Measurements from ENCODE around the gene ANO9. TPM values are rescaled to one million over a fixed set of nuclear protein-coding genes. Genes with fewer than 3 reads are reported as not detected.
A peak's percentile ranks its signal among the peaks of the same experiment; 100 is the strongest.

The ANO9 gene
- total RNA-seq, 2 donors from 2014 or later: 0.57 to 0.93 TPM

DNA sequence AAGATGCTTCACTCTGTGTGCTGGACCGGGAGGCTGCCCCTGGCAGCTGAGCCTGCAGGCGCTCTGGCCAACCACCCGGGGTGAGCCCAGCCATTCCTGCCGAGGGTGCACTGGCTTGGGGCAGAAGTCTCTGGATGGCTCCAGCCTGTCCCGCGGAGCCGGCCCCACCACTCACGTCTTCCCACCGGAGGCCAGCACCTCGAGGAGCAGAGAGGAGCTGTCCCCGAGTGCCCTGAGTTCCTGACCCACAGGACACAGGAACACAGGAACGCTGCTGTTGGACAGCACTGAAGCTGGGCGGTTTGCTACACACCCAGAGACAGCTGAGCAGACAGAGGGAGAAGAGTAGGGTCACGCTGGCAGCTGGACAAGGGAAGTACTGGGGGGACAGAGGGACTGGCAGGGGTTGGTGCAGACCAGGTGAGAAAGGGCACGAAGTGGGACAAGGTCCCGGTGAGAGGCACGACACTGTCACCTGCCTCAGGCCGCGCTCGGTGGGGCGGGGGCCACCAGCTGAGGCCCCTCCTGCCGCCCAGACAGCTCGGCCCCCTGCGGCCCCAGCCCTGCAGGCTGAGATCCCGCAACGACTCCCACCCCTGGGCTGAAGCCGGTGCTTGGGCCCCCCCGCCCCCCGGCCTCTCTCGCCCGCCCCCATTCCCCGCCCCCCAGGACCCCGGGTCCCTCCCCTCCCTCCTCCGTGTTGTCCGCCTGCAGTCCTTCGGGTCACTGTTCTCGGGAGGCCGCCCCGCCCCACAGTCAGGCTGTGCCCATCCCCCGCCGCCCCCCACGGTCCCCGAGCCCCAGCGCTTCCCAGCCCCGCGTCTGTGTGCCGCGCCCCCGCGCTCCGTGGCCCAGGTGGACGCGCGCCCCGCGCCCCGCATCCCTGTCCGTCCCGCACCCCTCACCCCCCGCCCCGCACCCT is 73.1 kb downstream of the ANO9 start:
- intact Hi-C loops (cut with DNase I): loop anchor here in 1 of 2 donors (10.0 kb wide), 1 partner anchor 164 kb away; the partner anchor contains the start of genes BET1L and RIC8A
- DNase-seq (ENCODE audit: low spot score): peak; percentile 80

DNA sequence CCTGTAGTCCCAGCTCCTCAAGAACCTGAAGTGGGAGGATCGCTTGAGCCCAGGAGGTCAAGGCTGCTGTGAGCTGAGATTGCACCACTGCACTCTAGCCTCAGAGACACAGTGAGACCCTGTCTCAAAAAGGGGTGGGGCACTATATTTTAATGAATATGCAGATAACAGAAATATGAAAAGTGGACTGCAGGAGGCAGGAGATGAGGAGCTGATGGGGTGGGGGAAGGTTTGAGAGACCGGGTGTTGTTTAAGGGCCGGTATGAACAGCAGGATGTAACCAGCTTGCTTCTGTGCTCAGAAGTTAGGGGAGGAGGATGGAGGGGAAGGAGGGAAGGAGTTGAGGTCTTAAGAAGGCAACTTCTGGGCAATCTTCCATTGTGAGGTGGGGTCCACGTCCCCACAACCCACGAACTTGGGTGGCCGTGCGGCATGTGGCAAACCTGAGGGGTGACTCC is 73.8 kb downstream of the ANO9 start:
- intact Hi-C loops (cut with DNase I): loop anchor here in 1 of 2 donors (10.0 kb wide), 1 partner anchor 163 kb away; the partner anchor contains the start of genes BET1L and RIC8A
- DNase-seq (ENCODE audit: low spot score): peak; percentile 20

Other genes with a start within 250 kb of the ANO9 start
- gene SCGB1C1, start 248.9 kb downstream of the ANO9 start, total RNA-seq: not detected
- gene BET1L, start 234.6 kb downstream of the ANO9 start, total RNA-seq: 10 to 100 TPM; 37.5 to 39.1 TPM
- 10 to 100 TPM; 73.8 to 87.5 TPM for gene RIC8A, start 234.3 kb downstream of the ANO9 start, total RNA-seq
- 10 to 100 TPM in 1 of 2 donors, 1 to 10 TPM in 1; 9.1 to 13.3 TPM for gene SIRT3, start 205.7 kb downstream of the ANO9 start, total RNA-seq
- 10 to 100 TPM; 83.2 to 89.6 TPM for gene PSMD13, start 205.0 kb downstream of the ANO9 start, total RNA-seq
- gene NLRP6, start 163.6 kb downstream of the ANO9 start, total RNA-seq: under 1 TPM; 0.38 to 0.42 TPM
- 10 to 100 TPM; 18.8 to 20.7 TPM for gene PGGHG, start 152.9 kb downstream of the ANO9 start, total RNA-seq
- not detected for gene IFITM5, start 142.5 kb downstream of the ANO9 start, total RNA-seq
- gene IFITM2, start 134.2 kb downstream of the ANO9 start, total RNA-seq: 100 to 1,000 TPM; 647 to 724 TPM
- 100 to 1,000 TPM; 205 to 275 TPM for gene IFITM1, start 128.0 kb downstream of the ANO9 start, total RNA-seq
- gene IFITM3, start 121.2 kb downstream of the ANO9 start, total RNA-seq: 1,000 to 10,000 TPM; 1,080 to 1,276 TPM
- gene B4GALNT4, start 72.5 kb downstream of the ANO9 start, total RNA-seq: 1 to 10 TPM in 1 of 2 donors, under 1 TPM in 1; 0.52 to 1.8 TPM
- gene PKP3, start 47.8 kb downstream of the ANO9 start, total RNA-seq: under 1 TPM in 1 of 2 donors, not detected in 1; 0.10 TPM
- 10 to 100 TPM; 30.7 to 45.2 TPM for gene SIGIRR, start 27.0 kb downstream of the ANO9 start, total RNA-seq
- 10 to 100 TPM; 16.3 to 16.7 TPM for gene PTDSS2, start 8.3 kb upstream of the ANO9 start, total RNA-seq
- 100 to 1,000 TPM; 197 to 209 TPM for gene RNH1, start 65.2 kb upstream of the ANO9 start, total RNA-seq
- 10 to 100 TPM; 37.2 to 48.5 TPM for gene HRAS, start 93.6 kb upstream of the ANO9 start, total RNA-seq
- under 1 TPM; 0.43 to 0.56 TPM for gene LRRC56, start 95.5 kb upstream of the ANO9 start, total RNA-seq
- under 1 TPM; 0.43 to 0.56 TPM for gene LMNTD2, start 118.7 kb upstream of the ANO9 start, total RNA-seq
- 1 to 10 TPM; 2.1 to 2.6 TPM for gene RASSF7, start 119.0 kb upstream of the ANO9 start, total RNA-seq
- gene PHRF1, start 134.5 kb upstream of the ANO9 start, total RNA-seq: 10 to 100 TPM; 18.3 to 20.8 TPM
- 10 to 100 TPM; 10.3 to 16.4 TPM for gene IRF7, start 173.9 kb upstream of the ANO9 start, total RNA-seq
- gene CDHR5, start 182.9 kb upstream of the ANO9 start, total RNA-seq: under 1 TPM in 1 of 2 donors, not detected in 1; 0.10 TPM
- gene SCT, start 185.2 kb upstream of the ANO9 start, total RNA-seq: not detected
- gene DRD4, start 195.3 kb upstream of the ANO9 start, total RNA-seq: under 1 TPM; 0.48 to 0.51 TPM